Activated T-cell treated with anti-CD3 and anti-CD28 coated beads for 48 hours (primary cell): ENCODE results near the gene ATG10.
"Not testable (repeated sequence)": the region's sequence is repeated elsewhere in the genome, so short reads cannot be mapped to it uniquely, and the experiment has no call there.

Source experiments
- DNase-seq: peaks from one replicate; pipeline ENCODE4 v3.0.0-alpha.2; 2020; ENCODE audit warnings: low read depth

The ATG10 gene

DNA sequence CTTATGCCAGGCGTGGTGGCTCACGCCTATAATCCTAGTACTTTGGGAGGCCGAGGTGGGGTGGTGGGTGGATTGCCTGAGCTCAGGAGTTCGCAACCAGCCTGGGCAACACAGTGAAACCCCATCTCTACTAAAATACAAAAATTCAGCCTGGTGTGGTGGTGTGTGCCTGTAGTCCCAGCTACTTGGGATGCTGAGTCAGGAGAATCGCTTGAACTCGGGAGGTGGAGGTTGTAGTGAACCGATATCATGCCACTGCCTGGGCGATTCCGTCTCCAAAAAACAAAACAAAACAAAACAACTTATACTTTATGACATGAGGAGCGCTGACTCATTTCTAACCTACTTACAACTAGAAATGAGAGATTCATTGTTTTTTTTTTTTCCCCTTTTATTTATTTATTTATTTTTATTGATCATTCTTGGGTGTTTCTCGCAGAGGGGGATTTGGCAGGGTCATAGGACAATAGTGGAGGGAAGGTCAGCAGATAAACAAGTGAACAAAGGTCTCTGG is 10.4 kb downstream of the ATG10 start:
- not testable (repeated sequence) for DNase-seq

GRCh38 chr5:81983148-81983547 is 11.3 kb downstream of the ATG10 start:
- not testable (repeated sequence) for DNase-seq

DNA sequence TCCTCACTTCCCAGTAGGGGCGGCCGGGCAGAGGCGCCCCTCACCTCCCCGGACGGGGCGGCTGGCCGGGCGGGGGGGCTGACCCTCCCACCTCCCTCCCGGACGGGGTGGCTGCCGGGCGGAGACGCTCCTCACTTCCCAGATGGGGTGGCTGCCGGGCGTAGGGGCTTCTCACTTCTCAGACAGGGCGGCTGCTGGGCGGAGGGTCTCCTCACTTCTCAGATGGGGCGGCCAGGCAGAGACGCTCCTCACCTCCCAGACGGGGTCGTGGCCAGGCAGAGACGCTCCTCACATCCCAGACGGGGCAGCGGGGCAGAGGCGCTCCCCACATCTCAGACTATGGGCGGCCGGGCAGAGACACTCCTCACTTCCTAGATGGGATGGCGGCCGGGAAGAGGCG is 11.7 kb downstream of the ATG10 start:
- DNase-seq, result not testable (repeated sequence)

DNA sequence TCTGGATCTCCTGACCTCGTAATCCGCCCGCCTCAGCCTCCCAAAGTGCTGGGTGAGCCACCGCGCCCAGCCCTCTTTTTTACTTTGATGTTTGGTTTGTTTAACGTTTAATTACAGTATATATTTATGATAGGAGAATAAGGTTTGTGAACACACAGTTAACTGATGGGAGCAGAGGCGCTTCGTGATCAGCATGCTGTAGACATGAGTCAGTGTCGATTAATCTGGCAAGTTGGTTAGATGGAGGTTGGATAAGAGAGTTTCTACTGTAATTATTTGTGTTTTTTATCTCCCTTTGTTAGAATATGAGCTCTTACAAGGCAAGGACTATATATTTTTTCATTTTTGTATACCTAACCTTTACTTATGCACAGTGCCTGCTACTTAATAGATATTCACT is 14.3 kb downstream of the ATG10 start:
- DNase-seq, result no peak

DNA sequence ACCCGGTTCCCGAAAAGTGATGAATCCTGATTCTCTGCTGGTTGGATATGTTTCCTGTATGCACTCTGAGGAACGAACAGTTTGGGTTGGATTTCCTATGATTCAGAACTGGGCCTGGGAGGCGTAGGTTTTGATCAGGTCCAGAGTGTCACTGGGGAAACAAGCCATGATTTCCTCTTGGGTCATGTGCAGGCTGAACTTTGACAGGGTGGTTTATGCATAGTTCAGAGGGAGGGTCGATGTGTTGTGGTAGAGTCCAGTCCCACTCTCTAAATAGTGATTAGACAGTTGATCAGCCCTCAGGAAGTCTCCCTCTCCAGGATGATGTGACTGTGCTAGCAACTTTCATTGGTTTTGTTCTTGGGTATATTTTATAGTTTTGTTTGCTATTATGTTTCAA is 17.4 kb downstream of the ATG10 start:
- DNase-seq, result no peak

GRCh38 chr5:81994679-81995078 is 22.9 kb downstream of the ATG10 start:
- no peak for DNase-seq

DNA sequence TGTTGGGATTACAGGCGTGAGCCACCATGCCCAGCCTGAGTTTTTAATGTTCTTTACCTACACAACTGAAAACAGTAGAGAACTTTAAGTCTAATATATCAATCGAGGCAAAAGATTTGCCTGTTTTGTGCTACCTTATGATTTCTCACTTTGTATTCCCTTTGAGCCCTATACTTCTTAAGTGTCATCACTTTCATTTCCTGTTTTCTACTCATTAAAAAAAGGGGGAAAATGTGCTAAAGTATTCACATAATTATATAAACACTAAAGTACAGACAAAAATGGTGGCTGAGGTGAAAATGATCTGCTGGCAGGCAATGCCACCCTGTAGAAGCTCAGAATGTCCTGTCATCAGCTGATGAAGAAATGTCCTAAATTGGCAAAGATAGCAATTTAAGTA is 23.6 kb downstream of the ATG10 start:
- no peak for DNase-seq

DNA sequence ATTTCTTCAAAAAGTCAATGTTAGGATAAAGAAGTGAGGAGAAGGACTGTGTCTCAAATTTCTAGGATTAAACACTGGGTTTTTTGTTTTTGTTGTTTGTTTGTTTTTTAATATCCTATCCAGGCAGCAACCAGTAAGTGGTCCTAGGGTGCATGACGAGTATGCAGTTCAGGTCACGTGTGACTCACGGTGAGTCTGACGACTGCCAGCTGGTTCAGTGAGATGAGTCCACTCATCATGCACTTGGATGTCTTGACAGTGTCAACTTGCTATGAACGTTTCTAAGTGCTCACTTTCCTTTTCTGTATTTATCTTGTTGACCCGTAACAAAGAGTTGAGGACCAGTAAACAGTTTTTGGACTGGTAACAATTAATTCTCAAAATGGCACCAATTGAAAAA is 32.7 kb downstream of the ATG10 start:
- DNase-seq, result no peak

- not testable (repeated sequence) for DNase-seq
Observed at GRCh38 chr5:82009869-82010268, 38.0 kb downstream of the ATG10 start.

GRCh38 chr5:82010696-82011095 is 38.9 kb downstream of the ATG10 start:
- no peak for DNase-seq

GRCh38 chr5:82011761-82012160 is 39.9 kb downstream of the ATG10 start:
- DNase-seq, result no peak

- DNase-seq, result not testable (repeated sequence)
Observed at GRCh38 chr5:82014644-82015043, 42.8 kb downstream of the ATG10 start.

DNA sequence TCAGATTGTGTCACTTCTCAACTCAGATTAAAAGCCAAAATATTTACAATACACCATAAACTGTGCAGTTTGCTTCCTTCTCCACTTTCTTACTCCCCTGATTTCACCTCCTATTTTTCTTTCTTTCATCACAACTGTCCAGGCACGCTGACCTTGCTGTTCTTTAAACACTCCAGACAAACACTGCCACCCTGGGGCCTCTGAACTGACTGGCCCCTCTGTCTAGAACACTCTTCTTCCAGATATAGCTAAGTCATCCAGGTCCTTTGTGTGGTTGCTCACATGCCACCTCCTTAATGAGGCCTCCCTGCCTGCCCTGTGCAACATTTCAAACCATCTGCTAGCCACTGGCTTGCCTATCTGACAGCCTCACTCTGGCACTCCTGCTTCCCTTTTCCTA is 46.6 kb downstream of the ATG10 start:
- no peak for DNase-seq

- no peak for DNase-seq
Observed at GRCh38 chr5:82019342-82020138, 47.7 kb downstream of the ATG10 start.

DNA sequence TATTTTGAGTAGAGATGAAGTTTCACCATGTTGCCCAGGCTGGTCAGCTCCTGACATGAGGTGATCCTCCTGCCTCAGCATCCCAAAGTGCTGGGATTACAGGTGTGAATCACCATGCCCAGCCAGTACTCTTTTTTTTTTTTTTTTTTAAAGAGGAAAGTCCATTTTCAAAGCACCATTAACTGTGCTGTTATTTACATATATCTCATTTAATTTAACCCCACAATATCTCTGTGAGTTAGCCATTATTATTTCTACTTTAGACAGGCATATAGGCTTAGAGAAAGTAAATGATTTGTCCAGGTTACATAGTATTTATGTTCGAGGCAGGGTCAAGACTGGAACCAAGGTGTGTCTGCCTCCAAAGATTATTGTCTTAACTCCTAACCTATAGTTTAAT is 50.7 kb downstream of the ATG10 start:
- DNase-seq, result no peak

GRCh38 chr5:82023644-82024043 is 51.8 kb downstream of the ATG10 start:
- no peak for DNase-seq

DNA sequence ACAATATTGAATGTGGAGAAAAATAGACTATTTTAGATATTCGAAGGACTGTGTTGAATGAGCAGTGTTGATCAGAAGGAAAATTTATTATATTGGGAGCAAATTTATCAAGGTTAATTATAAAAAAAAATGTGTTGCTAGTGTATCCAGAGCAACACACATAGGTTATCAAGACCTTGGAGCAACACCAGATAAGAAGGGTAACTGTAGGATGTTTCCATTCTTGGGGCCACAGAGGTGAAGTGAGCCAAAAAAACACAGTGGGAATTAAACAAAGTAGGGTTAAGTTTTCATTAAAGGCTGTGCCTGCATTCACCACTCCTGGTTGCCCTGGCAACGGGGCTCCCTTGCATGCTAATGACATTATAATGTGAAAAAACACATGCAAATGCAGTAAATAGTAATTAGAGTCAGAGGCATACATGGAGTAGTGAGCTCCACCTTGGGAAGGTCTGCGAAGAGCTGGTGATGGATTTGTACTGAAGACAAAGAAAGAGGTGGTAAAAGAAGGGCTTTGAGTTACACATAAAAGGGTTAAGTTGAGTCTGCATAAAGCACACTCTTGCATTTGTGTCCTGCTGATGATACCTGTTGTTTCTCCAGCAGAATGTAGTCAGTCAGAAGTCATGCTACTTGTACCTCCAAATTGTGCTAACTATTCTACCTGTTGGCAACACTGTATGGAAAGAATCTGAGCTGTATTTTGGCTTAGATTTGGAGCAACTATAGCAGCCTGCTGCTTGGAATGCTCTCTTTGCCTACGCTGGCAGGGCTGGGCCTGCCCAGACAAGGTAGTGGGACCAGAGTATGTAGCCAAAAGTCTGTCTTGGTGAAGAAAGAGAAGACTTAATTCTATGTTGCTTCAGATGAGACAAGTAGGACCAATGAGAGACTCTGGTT is 59.6 kb downstream of the ATG10 start:
- no peak for DNase-seq

- DNase-seq, result not testable (repeated sequence)
Observed at GRCh38 chr5:82042894-82043293, 71.1 kb downstream of the ATG10 start.

- no peak for DNase-seq
Observed at GRCh38 chr5:82044010-82044409, 72.2 kb downstream of the ATG10 start.

DNA sequence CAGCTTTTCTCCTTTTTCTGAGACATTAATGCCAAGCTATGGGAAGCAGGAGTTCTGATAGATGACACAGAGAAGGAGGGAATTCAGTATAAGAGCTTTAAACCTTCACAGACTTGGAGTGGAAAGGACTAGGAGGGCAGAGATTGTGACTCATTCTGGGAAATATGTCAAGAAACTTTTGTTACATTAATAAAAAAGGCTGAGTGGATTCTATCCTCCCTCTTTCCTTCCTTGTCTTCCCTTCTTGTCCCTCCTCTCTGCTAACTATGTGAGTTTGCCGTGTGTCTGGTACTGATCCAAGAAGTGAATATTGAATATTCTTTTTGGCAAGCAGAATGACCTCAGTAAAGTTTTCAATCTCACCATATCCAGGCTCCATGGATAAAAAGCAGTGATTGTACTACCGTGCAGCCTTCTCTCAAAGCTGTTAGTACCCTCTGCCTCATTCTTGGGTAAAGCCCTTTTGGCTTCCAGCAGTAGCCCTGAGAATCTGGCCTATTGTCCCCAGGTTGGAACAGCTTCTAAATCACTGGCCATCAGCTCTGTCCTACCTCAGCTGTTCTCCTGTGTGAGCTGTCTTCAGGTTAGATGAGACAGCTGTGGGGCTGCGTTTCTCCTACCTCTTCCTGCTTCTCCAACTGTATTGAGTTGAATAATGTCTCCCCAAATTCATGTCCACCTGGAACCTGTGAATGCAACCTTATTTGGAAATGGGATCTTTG is 73.9 kb downstream of the ATG10 start:
- no peak for DNase-seq

DNA sequence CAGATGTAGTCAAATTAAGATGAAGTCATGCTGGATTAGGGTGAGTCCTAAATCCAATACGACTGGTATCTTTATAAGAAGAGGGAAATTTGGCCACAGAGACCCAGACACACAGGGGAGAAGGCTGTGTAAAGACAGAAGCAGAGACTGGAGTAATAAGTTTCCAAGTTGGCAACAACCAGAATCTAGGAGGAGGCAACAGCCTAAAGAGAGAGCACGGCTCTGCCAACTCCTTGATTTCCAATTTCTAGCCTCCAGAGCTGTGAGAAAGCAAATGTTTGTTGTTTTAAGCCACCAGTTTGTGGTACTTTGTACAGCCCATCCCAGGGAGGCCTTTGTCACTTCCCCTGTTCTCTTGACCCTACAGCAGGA is 74.4 kb downstream of the ATG10 start:
- DNase-seq, result no peak

- DNase-seq, result no peak
Observed at GRCh38 chr5:82050955-82051354, 79.1 kb downstream of the ATG10 start.
